Kasumi-1 (cell line): ENCODE results near the gene ARHGAP26.

ENCODE experiments used
- DNase-seq, 2 experiments: peaks; one replicate each; lab custom pipeline; 2025; lab: John Stamatoyannopoulos, UW

The ARHGAP26 gene

GRCh38 chr5:142873831-142874230 lies 103.7 kb downstream of the ARHGAP26 start:
- no peak for DNase-seq

GRCh38 chr5:142874540-142874939 lies 104.4 kb downstream of the ARHGAP26 start:
- no peak for DNase-seq

DNA sequence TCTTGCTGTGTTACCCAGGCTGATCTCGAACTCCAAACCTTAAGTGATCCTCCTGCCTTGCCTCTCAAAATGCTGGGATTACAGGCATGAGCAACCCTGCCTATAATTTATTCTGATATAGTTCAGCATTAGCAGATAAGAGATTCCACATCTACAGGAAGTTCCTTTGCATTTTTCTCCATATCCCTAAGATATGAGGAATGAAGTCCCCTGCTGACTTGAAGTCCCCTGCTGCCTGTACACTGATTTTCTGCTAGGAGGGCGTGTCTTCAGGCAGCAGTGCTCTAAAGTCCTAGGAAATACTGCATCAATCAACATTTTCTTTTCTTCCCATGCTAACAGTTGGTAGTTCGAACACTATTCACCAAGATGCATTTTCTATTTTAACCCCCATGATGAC lies 105.8 kb downstream of the ARHGAP26 start:
- no peak for DNase-seq

DNA sequence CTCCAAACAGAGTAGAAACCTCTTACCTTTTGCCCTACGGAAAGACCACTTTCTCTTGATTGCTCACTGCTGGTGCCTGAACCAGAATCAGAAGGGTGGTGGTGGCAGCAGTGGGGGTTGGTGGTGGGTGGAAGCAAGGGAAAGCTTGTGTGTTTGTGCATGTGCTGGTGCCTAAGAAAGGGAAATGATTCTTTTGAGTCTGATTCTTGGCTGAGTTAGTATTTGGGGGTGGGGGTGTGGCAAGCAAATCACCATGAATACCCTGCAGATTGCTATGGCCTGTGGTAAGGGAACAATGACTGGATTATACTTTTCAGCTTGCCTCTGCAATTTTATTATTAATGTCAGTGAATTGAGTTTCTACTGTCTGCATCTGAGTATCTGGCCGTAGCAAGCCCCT lies 106.6 kb downstream of the ARHGAP26 start:
- no peak for DNase-seq

- no peak for DNase-seq
These were observed 107.9 kb downstream of the ARHGAP26 start for GRCh38 chr5:142878111-142878510.

- no peak for DNase-seq
These were observed 108.5 kb downstream of the ARHGAP26 start for GRCh38 chr5:142878638-142879037.

GRCh38 chr5:142881076-142881783 lies 111.1 kb downstream of the ARHGAP26 start:
- peak; percentile 91 to 95 for DNase-seq

- DNase-seq, result no peak
These were observed 111.6 kb downstream of the ARHGAP26 start for GRCh38 chr5:142881784-142882126.

DNA sequence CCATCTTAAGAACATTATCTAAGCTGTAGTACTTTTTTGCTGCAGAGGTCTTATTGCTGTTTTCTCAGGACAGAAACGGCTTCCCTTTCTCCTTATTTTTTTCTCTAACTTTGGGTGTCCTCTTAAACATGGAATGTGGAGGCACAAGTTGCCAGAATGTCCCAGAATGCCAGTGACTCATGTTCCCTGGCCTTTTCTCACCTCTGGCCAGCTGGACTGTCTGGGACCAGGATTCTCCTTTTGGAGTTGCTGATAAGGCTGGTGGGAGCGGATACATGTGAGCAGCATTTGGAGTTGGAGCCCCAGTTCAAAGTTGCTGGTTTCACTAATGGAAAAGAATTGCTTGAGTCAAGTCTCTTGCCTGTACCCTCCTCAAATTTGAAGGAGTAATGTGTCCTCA lies 112.8 kb downstream of the ARHGAP26 start:
- DNase-seq, result no peak

GRCh38 chr5:142883438-142883837 lies 113.3 kb downstream of the ARHGAP26 start:
- DNase-seq, result no peak

DNA sequence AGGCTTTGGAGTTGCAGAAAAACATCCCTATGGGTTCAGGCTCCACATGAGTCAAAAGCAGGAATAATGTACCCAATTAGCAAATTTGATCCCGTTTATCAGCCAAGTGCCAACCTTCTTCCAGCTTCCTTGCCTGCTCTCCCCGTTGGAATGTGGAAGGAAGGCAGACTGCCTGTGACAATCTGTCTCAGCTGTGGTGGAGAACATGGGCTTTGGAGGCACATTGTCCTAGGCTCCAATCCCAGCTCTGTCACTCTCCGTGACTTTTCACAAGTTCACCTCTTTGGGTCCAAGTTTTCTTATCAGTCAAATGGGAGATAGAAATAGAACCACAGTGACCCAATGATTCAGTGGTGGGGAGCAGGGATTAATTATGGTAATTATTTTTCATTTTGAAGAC lies 113.9 kb downstream of the ARHGAP26 start:
- DNase-seq, result no peak

GRCh38 chr5:142886211-142886610 lies 116.0 kb downstream of the ARHGAP26 start:
- DNase-seq, result no peak

DNA sequence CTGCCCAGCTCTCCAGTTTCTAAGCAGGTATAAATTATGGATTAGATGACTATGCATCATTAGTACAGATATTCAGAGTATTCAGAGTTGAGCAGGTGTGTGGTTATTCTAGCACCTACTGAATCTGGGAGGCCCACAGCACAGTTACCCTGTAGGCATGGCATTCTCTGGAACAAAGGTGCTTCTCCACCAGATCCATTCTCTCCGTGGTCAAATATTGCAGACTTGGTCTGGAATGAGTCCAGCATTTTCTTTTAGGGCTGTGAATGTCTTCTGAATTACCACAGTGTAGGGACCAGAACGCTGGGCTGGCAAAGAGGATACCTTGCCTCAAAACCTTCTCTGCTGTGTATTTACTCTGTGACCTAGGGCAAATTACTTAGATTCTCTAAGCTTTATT lies 116.8 kb downstream of the ARHGAP26 start:
- DNase-seq, result no peak

GRCh38 chr5:142888469-142889085 lies 118.4 kb downstream of the ARHGAP26 start:
- DNase-seq, result peak; percentile 37 to 71

GRCh38 chr5:142892021-142892420 lies 121.8 kb downstream of the ARHGAP26 start:
- no peak for DNase-seq

- DNase-seq, result no peak
These were observed 124.1 kb downstream of the ARHGAP26 start for GRCh38 chr5:142894315-142894714.

GRCh38 chr5:142894749-142895148 lies 124.6 kb downstream of the ARHGAP26 start:
- DNase-seq, result no peak

DNA sequence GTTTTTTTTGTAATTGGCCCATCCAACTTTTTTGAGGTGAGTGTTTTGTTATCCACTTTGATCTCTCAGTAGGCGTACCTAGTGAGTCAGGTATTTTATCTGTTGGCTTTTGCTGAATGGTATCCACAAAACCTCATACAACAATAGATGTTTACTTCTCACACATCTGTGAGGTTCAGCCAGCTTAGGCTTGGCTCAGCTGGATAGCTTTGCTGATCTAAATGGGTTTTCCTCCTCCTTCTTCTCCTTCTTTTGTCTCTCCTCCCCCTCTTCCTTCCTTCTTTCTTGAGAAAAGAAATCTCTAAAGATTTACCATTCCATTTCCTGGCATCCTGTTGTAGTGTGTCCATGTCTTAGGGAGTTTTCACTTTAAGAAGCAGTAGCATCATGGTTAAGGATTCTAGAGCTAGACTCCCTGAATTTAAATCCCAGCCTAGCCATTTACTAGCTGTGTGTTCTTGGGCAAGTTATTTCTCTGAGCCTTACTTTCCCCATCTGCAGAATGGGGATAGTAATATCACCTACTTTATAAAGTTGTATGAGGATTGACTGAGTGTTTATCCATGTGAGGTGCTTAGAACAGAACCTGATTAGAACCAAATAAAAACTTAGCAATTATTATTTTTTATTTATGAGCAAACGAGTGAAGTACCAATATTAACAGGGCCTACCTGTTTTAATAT lies 126.3 kb downstream of the ARHGAP26 start:
- DNase-seq, result no peak

DNA sequence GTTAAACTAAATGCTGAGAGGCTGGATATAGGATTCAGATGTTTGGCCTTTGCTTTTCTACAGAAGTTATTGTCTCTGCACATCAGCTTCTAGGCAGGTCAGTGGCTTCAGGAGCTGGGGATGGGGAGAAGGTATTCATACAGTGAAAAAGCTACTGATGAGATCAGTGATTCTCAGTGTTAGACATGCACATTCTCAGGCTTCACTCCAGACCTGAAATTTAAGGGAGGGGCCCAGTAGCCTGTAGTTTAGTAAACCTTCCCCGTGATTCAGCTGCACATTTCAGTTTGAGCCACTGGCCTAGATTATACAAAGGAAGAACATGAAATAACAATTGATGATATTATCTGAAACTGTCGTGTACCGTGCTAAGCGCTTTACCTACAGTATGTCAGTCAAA lies 127.2 kb downstream of the ARHGAP26 start:
- DNase-seq, result no peak

DNA sequence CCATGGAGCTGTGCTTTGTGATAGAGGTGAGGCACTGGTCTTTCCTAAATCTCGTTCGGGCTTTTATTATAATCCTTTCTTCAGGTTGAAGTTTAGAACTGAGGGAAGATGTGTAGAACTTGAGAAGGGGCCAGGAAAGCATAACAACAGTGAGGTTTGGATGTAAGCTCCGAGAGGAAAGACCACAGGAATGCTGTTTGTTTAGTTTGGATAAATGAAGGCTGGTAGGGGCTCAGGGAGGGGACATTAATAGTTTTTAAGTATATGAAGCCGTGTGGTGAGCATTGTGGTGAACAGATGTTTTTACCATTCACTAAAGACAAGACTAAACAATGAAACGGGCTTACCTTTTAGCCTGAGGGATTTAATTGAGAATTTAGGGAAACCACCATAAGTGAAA lies 130.8 kb downstream of the ARHGAP26 start:
- no peak for DNase-seq

DNA sequence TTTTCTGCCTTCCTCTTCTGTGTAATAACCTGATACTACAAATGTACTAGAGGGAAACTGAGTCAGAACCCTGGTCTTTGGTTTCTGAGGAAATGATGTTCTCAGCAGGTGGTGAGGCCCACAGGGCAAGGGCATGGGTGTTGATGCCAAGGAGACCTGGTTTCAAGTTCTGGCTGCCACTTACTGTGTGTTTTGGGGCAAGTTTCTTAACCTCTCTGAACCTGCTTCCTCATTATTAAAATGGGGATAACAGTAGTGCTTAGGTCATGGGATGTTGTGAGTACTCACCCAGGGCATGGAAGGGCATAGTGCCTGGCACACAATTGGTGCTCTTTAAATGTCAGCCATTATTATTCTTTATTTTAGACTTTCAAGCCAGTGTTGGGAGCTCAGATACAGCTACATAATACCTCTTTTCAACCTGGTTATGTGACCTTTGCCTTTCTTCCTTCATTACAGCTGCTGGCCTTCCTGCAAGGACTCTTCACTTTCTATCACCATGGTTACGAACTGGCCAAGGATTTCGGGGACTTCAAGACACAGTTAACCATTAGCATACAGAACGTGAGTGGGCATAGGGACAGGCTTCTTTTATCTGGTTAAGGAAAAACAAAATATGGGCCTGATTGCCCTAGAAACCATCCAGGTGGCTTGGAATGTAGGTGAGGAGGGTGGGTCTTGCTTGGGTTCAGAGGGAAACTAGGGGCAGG lies 131.5 kb downstream of the ARHGAP26 start:
- no peak for DNase-seq

DNA sequence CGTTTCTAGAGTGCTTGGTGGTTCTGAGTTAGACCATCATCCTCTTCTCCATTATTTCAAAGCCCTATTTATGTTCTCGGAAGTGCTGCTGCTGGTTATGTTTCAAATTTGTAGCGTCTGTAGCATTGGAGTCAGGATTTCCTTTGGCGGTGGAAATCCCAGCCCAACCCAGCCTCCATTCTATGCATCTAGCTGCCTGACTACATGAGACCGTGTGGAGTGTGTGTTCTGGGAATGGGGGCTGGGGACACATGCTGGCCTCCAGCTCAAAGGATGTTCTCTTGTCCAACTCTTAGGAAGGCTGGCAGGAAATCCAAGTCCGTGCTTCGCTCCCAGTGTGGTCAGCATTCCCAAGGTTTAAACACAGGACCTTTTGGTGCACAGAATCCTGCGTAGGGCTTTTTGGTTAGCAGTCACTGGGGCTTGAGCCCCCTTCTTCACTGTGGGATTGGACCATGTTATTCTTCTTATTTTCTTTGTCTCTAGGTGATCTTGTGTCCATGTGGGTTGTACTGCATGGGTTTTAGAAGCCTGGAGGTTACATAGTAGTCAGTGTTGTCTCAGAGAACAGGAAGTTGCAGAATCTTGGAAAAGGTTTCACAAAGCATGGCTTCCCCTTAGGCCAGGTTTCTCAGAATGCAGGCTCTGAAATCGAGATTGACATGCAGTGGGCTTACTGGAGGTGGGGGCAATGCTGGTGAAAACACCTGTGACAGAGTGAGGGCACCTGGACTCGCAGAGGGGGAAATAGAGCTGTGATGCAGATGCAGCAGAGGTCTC lies 132.2 kb downstream of the ARHGAP26 start:
- peak; percentile 34 to 46 for DNase-seq
